WTC11 (cell line): ENCODE data around the gene PRRC2A. TPM values are rescaled to one million over a fixed set of nuclear protein-coding genes. Genes with fewer than 3 reads are reported as not detected.

Experiments
- ATAC-seq: fragments of 200-7000 bp; cut with Tn5 transposase; 2 replicates; pipeline ENCODE4 v1.10.0; 2021; ENCODE audit warnings: mild to moderate bottlenecking, moderate library complexity
- CTCF ChIA-PET: fragments of 300-600 bp; sonication (Branson Sonifier 250); formaldehyde crosslinking; loops from one replicate; lab custom pipeline; 2021; ENCODE audit warnings: antibody characterized with exemption; lab: Charles Lee
- POLR2A ChIA-PET: fragments of 350-600 bp; sonication (Branson Sonifier 250); formaldehyde crosslinking; loops from one replicate; lab custom pipeline; 2021; ENCODE audit warnings: antibody characterized with exemption; lab: Charles Lee
- DNase-seq: peaks from one replicate; pipeline ENCODE4 v3.0.0; 2021; ENCODE audit warnings: low spot score
- H3K27ac Mint-ChIP-seq: 2 replicates; pipeline ENCODE4 v1.8.0; 2021; ENCODE audit warnings: mixed read lengths
- H3K27me3 Mint-ChIP-seq: 2 replicates; pipeline ENCODE4 v1.8.0; 2021; ENCODE audit warnings: low read depth, mild to moderate bottlenecking, moderate library complexity, mixed read lengths
- H3K36me3 Mint-ChIP-seq: 2 replicates; pipeline ENCODE4 v1.8.0; 2021; ENCODE audit warnings: mixed read lengths
- H3K4me1 Mint-ChIP-seq: 2 replicates; pipeline ENCODE4 v1.8.0; 2022; ENCODE audit warnings: mixed read lengths
- H3K4me3 Mint-ChIP-seq: 2 replicates; pipeline ENCODE4 v1.8.0; 2021; ENCODE audit warnings: mild to moderate bottlenecking, moderate library complexity, mixed read lengths
- H3K9me3 Mint-ChIP-seq: 2 replicates; pipeline ENCODE4 v1.8.0; 2021; ENCODE audit warnings: mixed read lengths
- ESRRA ChIP-seq: sonication (generic); formaldehyde crosslinking; IDR thresholded peaks from 2 replicates; pipeline ENCODE4 v1.8.1; 2022; ENCODE audit warnings: mild to moderate bottlenecking, missing genetic modification reagents, borderline replicate concordance
- FOXJ3 ChIP-seq: sonication (generic); formaldehyde crosslinking; IDR thresholded peaks from 2 replicates; pipeline ENCODE4 v1.9.0; 2021; ENCODE audit warnings: missing genetic modification reagents, mild to moderate bottlenecking, borderline replicate concordance
- GTF2I ChIP-seq: fragments of 250-450 bp; sonication (Bioruptor Pico); conservative IDR thresholded peaks from 2 replicates; pipeline ENCODE4 v1.4.0; 2021; ENCODE audit warnings: mild to moderate bottlenecking
- HMGA2 ChIP-seq: fragments of 250-450 bp; sonication (Bioruptor Pico); IDR thresholded peaks from 2 replicates; pipeline ENCODE4 v1.4.0; 2021; ENCODE audit warnings: mild to moderate bottlenecking, moderate library complexity
- JUN ChIP-seq: sonication (generic); formaldehyde crosslinking; IDR thresholded peaks from 2 replicates; pipeline ENCODE4 v1.8.0; 2023; ENCODE audit warnings: mild to moderate bottlenecking, missing genetic modification reagents
- NFE2L1 ChIP-seq: sonication (generic); formaldehyde crosslinking; IDR thresholded peaks from 2 replicates; pipeline ENCODE4 v1.8.1; 2023; ENCODE audit warnings: missing genetic modification reagents
- NFYB ChIP-seq: sonication (generic); formaldehyde crosslinking; conservative IDR thresholded peaks from 2 replicates; pipeline ENCODE4 v1.8.0; 2022; ENCODE audit warnings: low read depth, missing genetic modification reagents
- NR1H2 ChIP-seq: sonication (generic); formaldehyde crosslinking; IDR thresholded peaks from 2 replicates; pipeline ENCODE4 v1.9.0; 2021; ENCODE audit warnings: mild to moderate bottlenecking, moderate library complexity, missing genetic modification reagents
- PRRX2 ChIP-seq: fragments of 250-450 bp; sonication (Bioruptor Pico); IDR thresholded peaks from 2 replicates; pipeline ENCODE4 v1.8.0; 2021; ENCODE audit warnings: mild to moderate bottlenecking
- TCF7 ChIP-seq: sonication (generic); formaldehyde crosslinking; IDR thresholded peaks from 2 replicates; pipeline ENCODE4 v1.8.0; 2022; ENCODE audit warnings: mild to moderate bottlenecking, low read depth, missing genetic modification reagents, moderate library complexity
- ZNF138 ChIP-seq: sonication (generic); formaldehyde crosslinking; conservative IDR thresholded peaks from 2 replicates; pipeline ENCODE4 v1.8.1; 2022; ENCODE audit warnings: mild to moderate bottlenecking, moderate library complexity, missing genetic modification reagents
- total RNA-seq: library from RNA; stranded (reverse); gene quantifications from 3 replicates; pipeline ENCODE4 v1.2.3, GENCODE V29; 2021
- TF ChIP-seq, protein P1 (sequence below): sonication (generic); formaldehyde crosslinking; IDR thresholded peaks from 2 replicates; pipeline ENCODE4 v1.8.1; 2022; ENCODE audit warnings: mild to moderate bottlenecking, moderate library complexity, missing genetic modification reagents
- TF ChIP-seq, protein P2 (sequence below): sonication (generic); formaldehyde crosslinking; IDR thresholded peaks from 2 replicates; pipeline ENCODE4 v1.8.1; 2023; ENCODE audit warnings: mild to moderate bottlenecking, moderate library complexity, missing genetic modification reagents
- TF ChIP-seq, protein P3 (sequence below): sonication (generic); formaldehyde crosslinking; IDR thresholded peaks from 2 replicates; pipeline ENCODE4 v1.8.0; 2023; ENCODE audit warnings: missing genetic modification reagents
- TF ChIP-seq, protein P4 (sequence below): sonication (generic); formaldehyde crosslinking; IDR thresholded peaks from 2 replicates; pipeline ENCODE4 v1.8.0; 2023; ENCODE audit warnings: mild to moderate bottlenecking, missing genetic modification reagents
- TF ChIP-seq, protein P5 (sequence below): sonication (generic); formaldehyde crosslinking; IDR thresholded peaks from 2 replicates; pipeline ENCODE4 v1.8.1; 2023; ENCODE audit warnings: mild to moderate bottlenecking, missing genetic modification reagents
- TF ChIP-seq, protein P6 (sequence below): fragments of 250-450 bp; sonication (Bioruptor Pico); IDR thresholded peaks from 2 replicates; pipeline ENCODE4 v1.9.0; 2021; ENCODE audit warnings: mild to moderate bottlenecking, borderline replicate concordance

The PRRC2A gene
- total RNA-seq, 1 experiment from 2014 or later = 372 TPM

DNA sequence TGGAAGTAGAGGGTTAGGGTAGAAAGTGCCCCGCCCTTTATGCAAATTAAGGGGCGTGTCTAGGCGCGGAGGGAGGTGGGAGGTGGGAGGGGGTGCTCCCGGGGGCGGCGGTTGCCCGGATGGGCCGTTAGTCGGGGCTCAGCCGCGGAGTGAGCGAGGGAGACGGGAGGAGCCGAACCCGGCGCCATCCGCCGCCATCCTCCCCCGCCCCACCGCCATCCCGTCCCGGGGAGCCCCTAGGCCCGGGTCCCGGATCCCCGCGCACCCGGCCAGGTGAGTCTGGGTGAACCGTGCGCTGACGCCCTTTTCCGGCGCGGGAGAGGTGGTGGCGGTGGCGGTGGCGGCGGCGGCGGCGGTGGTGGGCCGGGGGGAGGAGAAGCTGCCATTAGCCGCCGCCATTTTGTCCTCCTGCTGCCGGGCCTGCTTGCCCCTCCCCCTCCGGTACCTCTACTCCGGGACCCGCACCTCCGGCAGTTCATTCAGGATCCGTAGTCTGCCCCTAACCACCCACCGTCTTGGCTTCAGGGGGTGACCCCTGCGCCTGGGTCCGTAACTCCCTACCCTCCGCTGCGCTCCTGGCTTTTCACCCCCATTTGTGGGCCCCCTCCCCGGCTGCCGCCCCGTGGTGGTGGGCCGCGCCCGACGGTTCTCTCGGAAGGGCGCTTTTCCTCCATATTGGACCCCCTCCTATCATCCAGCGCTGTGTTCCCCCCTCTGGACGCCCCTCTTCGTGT, at the start of gene PRRC2A (continued):
- TF ChIP-seq, protein P1, sequence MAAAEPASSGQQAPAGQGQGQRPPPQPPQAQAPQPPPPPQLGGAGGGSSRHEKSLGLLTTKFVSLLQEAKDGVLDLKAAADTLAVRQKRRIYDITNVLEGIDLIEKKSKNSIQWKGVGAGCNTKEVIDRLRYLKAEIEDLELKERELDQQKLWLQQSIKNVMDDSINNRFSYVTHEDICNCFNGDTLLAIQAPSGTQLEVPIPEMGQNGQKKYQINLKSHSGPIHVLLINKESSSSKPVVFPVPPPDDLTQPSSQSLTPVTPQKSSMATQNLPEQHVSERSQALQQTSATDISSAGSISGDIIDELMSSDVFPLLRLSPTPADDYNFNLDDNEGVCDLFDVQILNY (CRISPR knock-in tag) = peak; percentile 17; the same call in 1 of the 2 replicates
- no peak for TF ChIP-seq HMGA2 (CRISPR knock-in tag)
- no peak for TF ChIP-seq ESRRA
- TF ChIP-seq, protein P2, sequence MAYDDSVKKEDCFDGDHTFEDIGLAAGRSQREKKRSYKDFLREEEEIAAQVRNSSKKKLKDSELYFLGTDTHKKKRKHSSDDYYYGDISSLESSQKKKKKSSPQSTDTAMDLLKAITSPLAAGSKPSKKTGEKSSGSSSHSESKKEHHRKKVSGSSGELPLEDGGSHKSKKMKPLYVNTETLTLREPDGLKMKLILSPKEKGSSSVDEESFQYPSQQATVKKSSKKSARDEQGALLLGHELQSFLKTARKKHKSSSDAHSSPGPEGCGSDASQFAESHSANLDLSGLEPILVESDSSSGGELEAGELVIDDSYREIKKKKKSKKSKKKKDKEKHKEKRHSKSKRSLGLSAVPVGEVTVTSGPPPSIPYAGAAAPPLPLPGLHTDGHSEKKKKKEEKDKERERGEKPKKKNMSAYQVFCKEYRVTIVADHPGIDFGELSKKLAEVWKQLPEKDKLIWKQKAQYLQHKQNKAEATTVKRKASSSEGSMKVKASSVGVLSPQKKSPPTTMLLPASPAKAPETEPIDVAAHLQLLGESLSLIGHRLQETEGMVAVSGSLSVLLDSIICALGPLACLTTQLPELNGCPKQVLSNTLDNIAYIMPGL (CRISPR knock-in tag) = peak; percentile 59
- no peak for TF ChIP-seq NFYB (CRISPR knock-in tag)

DNA sequence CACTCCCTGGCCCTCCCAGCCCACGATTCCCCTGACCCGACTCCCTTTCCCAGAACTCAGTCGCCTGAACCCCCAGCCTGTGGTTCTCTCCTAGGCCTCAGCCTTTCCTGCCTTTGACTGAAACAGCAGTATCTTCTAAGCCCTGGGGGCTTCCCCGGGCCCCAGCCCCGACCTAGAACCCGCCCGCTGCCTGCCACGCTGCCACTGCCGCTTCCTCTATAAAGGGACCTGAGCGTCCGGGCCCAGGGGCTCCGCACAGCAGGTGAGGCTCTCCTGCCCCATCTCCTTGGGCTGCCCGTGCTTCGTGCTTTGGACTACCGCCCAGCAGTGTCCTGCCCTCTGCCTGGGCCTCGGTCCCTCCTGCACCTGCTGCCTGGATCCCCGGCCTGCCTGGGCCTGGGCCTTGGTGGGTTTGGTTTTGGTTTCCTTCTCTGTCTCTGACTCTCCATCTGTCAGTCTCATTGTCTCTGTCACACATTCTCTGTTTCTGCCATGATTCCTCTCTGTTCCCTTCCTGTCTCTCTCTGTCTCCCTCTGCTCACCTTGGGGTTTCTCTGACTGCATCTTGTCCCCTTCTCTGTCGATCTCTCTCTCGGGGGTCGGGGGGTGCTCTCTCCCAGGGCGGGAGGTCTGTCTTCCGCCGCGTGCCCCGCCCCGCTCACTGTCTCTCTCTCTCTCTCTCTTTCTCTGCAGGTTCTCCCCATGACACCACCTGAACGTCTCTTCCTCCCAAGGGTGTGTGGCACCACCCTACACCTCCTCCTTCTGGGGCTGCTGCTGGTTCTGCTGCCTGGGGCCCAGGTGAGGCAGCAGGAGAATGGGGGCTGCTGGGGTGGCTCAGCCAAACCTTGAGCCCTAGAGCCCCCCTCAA, 48.2 kb upstream of the PRRC2A start, which contains the start of gene LTA:
LTA (plus strand) TSS at position 249 of the 871 bp plus-strand sequence; CDS start at position 703, 454 bp downstream.
- H3K4me3 Mint-ChIP-seq = no peak within 1 kb of the TSS
- no peak for ATAC-seq
- CTCF ChIA-PET = interaction anchor here (0.5 to 3.4 kb wide), 3 partner anchors 13 to 26 kb away, joined by 4 to 25 read pairs (median 21); partner anchors contain the start of gene LST1
- no peaks in the 10 kb centered on the region for H3K36me3 Mint-ChIP-seq
- peaks cover 24% of the 10 kb centered on the region for H3K27me3 Mint-ChIP-seq
- TF ChIP-seq, protein P1 (CRISPR knock-in tag) = no peak
- TF ChIP-seq JUN (no peak), FOXJ3 (CRISPR knock-in tag) (no peak), ZNF138 (no peak), NR1H2 (CRISPR knock-in tag) (no peak), TCF7 (no peak), PRRX2 (CRISPR knock-in tag) (no peak), NFE2L1 (CRISPR knock-in tag) (no peak), GTF2I (CRISPR knock-in tag) (no peak)
- TF ChIP-seq, protein P2 (CRISPR knock-in tag) = no peak
- TF ChIP-seq, protein P3, sequence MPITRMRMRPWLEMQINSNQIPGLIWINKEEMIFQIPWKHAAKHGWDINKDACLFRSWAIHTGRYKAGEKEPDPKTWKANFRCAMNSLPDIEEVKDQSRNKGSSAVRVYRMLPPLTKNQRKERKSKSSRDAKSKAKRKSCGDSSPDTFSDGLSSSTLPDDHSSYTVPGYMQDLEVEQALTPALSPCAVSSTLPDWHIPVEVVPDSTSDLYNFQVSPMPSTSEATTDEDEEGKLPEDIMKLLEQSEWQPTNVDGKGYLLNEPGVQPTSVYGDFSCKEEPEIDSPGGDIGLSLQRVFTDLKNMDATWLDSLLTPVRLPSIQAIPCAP (CRISPR knock-in tag) = no peak
- TF ChIP-seq, protein P4, sequence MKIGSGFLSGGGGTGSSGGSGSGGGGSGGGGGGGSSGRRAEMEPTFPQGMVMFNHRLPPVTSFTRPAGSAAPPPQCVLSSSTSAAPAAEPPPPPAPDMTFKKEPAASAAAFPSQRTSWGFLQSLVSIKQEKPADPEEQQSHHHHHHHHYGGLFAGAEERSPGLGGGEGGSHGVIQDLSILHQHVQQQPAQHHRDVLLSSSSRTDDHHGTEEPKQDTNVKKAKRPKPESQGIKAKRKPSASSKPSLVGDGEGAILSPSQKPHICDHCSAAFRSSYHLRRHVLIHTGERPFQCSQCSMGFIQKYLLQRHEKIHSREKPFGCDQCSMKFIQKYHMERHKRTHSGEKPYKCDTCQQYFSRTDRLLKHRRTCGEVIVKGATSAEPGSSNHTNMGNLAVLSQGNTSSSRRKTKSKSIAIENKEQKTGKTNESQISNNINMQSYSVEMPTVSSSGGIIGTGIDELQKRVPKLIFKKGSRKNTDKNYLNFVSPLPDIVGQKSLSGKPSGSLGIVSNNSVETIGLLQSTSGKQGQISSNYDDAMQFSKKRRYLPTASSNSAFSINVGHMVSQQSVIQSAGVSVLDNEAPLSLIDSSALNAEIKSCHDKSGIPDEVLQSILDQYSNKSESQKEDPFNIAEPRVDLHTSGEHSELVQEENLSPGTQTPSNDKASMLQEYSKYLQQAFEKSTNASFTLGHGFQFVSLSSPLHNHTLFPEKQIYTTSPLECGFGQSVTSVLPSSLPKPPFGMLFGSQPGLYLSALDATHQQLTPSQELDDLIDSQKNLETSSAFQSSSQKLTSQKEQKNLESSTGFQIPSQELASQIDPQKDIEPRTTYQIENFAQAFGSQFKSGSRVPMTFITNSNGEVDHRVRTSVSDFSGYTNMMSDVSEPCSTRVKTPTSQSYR (CRISPR knock-in tag) = no peak
- TF ChIP-seq, protein P5, sequence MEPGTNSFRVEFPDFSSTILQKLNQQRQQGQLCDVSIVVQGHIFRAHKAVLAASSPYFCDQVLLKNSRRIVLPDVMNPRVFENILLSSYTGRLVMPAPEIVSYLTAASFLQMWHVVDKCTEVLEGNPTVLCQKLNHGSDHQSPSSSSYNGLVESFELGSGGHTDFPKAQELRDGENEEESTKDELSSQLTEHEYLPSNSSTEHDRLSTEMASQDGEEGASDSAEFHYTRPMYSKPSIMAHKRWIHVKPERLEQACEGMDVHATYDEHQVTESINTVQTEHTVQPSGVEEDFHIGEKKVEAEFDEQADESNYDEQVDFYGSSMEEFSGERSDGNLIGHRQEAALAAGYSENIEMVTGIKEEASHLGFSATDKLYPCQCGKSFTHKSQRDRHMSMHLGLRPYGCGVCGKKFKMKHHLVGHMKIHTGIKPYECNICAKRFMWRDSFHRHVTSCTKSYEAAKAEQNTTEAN (CRISPR knock-in tag) = no peak
- TF ChIP-seq, protein P6, sequence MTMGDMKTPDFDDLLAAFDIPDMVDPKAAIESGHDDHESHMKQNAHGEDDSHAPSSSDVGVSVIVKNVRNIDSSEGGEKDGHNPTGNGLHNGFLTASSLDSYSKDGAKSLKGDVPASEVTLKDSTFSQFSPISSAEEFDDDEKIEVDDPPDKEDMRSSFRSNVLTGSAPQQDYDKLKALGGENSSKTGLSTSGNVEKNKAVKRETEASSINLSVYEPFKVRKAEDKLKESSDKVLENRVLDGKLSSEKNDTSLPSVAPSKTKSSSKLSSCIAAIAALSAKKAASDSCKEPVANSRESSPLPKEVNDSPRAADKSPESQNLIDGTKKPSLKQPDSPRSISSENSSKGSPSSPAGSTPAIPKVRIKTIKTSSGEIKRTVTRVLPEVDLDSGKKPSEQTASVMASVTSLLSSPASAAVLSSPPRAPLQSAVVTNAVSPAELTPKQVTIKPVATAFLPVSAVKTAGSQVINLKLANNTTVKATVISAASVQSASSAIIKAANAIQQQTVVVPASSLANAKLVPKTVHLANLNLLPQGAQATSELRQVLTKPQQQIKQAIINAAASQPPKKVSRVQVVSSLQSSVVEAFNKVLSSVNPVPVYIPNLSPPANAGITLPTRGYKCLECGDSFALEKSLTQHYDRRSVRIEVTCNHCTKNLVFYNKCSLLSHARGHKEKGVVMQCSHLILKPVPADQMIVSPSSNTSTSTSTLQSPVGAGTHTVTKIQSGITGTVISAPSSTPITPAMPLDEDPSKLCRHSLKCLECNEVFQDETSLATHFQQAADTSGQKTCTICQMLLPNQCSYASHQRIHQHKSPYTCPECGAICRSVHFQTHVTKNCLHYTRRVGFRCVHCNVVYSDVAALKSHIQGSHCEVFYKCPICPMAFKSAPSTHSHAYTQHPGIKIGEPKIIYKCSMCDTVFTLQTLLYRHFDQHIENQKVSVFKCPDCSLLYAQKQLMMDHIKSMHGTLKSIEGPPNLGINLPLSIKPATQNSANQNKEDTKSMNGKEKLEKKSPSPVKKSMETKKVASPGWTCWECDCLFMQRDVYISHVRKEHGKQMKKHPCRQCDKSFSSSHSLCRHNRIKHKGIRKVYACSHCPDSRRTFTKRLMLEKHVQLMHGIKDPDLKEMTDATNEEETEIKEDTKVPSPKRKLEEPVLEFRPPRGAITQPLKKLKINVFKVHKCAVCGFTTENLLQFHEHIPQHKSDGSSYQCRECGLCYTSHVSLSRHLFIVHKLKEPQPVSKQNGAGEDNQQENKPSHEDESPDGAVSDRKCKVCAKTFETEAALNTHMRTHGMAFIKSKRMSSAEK (CRISPR knock-in tag) = no peak
- TF ChIP-seq, all 79 proteins: peak for 0
- no peak for DNase-seq
- Mint-ChIP-seq H3K9me3 (no peaks in the 10 kb centered on the region), H3K4me1 (peaks cover 19% of the 10 kb centered on the region), H3K27ac (no peak within 1 kb of the TSS)
- POLR2A ChIA-PET = no interaction called here
